Activated CD4-positive, alpha-beta T cell treated with anti-CD3 and anti-CD28 coated beads, Interleukin-2, amount 50 U/mL, for 1 hour (primary cell): ENCODE data around the gene WNK2.
"Not testable (repeated sequence)": the region's sequence is repeated elsewhere in the genome, so short reads cannot be mapped to it uniquely, and the experiment has no call there.

Source experiments
- DNase-seq: peaks from one replicate; pipeline ENCODE4 v3.0.0-alpha.2; 2020

The WNK2 gene

DNA sequence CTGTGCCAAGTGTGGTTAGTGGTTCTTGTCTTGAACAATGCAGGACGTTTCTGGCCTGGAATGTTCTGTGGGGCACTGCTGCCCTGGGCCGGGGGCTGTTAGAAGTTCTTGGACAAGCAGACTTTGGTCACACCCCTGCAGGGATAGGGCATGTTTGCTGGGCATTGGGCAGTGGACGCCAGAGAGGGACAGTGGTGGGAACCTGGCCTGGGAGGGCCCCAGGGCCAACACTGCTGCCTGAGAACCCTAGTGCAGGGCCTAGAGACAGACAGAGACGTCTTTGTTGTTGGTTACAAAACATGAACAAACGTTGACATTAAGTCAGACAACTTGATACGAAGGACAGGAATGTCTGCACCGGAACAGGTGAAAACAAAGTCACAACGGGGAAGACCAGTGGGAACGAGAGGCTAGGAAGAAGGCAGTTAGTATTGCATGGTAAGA lies 57.0 kb downstream of the WNK2 start:
- DNase-seq, result no peak

GRCh38 chr9:93243112-93243511 lies 59.2 kb downstream of the WNK2 start:
- no peak for DNase-seq

GRCh38 chr9:93244101-93244500 lies 60.2 kb downstream of the WNK2 start:
- DNase-seq, result no peak

DNA sequence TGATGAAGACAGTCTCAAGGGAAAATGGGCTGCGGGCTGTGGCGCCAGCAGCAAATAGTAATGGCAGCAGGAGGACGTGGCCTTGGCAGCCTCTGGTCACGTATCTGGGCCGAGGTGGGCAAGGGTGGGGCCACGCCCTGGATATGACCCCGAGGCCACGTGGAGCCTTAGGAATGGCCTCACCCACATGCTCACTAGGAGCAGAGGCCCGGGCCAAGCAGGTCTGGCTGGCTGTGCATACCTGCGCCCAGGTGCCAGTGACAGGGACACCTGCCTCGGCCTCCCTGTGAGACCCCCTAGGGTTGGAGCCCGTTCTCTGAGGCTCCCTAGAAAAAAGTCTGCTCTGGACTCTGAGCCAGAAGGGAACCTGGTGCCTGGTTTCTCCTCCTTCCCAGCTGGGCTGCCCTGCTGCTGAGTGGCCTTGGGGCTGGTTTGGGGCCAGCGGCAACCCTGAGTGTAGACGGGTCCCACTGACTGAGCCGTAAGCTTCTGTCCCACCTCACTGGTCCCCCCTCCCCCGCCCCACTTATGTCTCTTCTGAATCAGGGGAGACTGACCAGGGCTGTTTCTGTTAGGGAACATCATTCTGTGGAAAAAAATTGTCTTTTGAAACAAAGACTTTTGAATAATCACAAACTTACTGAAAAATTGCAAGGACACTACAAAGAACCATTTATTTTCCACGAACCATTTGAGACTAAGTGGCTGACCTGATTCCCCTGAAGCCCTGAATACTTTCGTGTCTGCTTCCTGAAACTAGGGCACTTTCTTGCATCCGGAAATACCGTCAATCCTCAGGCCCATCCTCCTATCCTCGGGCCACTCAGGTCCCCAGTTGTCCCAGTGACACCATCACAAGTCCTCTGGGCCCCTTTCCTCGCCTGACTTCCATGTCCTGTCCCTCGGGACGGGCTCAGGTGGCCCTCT lies 60.8 kb downstream of the WNK2 start:
- DNase-seq, result no peak

- DNase-seq, result no peak
Measured at GRCh38 chr9:93245437-93245970, 61.6 kb downstream of the WNK2 start.

DNA sequence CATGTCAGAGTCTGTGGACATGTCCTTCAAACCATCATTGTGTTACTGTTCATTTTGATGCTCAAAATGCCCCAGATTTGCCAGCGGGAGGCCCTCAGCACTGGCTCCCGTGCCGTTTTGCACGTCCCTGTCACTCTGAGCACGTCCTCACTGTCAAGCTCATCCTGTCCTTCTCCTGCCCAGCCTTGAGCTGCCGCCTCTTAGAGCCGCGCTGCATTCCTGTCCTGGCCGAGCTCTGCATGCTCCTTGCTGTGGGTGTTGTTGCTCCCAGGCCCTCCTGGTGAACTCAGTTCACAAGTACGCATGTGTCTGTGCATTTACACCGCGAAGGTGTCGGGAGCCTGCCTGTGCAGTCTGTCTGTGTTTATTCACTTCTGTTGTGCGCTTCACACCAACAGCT lies 62.2 kb downstream of the WNK2 start:
- no peak for DNase-seq

DNA sequence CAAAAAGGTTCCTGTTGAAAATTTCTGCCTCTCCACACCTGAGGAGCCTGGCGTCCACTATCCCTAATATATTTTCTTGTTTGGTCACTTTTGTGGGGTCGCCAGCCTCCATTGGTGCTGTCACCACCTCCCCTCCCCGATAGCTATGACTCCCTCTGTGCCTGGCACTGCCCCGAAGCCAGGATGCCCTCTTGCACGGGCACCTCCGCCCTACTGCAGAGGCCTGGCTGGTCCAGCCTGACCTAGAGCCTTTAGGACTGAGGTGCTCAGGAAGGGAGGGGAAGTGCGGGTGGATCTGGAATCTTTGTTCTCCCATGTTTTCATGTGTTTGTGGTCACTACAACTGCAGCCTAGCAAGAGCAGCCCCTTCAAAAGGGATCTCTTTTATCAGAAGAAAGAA lies 62.6 kb downstream of the WNK2 start:
- no peak for DNase-seq

GRCh38 chr9:93247099-93247865 lies 63.3 kb downstream of the WNK2 start:
- DNase-seq, result no peak

- DNase-seq, result no peak
Measured at GRCh38 chr9:93247892-93248291, 64.0 kb downstream of the WNK2 start.

DNA sequence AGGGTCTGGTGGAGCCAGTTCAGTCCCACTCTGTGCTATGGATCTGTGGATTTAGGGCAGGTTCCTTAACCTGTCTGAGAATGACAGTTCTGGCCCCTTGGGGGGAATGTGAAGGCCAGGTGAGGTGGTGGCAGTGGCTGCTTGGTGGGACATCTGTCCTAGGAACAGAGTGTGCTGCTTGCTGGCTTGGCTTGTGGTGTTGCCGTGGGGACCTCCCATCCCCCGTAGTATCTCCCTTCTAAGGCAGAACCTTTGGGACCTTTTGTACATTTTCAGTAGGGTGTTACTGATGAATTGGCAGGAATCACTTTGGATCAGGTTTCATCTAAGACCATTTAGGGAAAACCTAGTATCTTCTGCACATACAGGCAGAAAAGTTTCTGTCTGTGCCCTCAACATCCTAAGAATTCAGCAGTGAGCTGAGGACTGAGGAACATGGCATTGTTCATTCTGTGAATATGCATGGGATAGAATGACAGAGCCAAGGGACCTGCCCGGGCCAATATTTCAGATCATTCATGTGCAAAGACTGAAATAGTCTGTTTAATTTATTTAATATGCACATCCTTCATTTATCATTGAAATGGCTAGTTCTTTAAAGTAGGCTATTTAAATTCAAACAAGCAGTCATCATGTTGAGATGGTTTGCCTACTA lies 64.6 kb downstream of the WNK2 start:
- no peak for DNase-seq

- no peak for DNase-seq
Measured at GRCh38 chr9:93250185-93250584, 66.2 kb downstream of the WNK2 start.

DNA sequence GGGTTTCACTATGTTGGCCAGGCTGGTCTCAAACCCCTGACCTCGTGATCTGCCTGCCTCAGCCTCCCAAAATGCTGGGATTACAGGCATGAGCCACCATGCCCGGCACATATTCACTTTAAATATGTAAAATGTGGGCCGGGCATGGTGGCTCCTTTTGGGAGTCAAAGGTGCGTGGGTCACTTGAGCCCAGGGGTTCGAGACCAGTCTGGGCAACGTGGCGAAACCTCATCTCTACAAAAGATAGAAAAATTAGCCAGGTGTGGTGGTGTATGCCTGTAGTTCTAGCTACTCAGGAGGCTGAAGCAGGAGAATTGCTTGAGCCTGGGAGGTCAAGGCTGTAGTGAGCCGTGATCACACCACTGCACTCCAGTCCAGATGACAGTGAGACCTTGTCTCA lies 67.4 kb downstream of the WNK2 start:
- not testable (repeated sequence) for DNase-seq

- no peak for DNase-seq
Measured at GRCh38 chr9:93252116-93252780, 68.3 kb downstream of the WNK2 start.

DNA sequence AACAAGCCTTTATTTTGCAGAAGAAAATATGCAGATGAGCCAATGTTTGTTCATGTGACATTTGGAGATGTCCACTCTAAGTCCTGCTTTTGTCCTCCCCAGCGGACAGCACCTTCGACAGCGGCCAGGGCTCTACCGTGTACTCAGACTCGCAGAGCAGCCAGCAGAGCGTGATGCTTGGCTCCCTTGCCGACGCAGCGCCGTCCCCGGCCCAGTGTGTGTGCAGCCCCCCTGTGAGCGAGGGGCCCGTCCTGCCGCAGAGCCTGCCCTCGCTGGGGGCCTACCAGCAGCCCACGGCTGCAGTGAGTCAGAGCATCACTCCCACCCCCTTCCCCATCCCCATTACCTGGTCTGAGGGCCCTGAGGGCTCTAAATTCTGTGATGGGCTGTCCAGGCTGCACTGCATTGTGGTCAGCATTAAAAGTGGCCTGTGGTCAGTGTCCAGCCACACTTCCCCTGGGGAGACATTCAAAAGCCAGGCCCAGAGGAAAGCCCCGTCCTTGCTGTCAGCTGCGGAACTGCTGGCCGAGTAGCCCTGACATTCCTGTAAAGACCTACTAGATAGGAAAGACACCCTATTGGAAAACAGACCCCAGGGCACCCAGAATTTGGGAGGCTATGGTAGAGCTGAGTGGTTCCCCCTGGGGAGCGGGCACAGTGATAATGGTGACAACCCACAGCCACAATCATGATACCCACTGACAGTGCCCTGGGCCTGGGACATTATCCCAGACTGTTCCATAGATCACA lies 69.0 kb downstream of the WNK2 start:
- no peak for DNase-seq

DNA sequence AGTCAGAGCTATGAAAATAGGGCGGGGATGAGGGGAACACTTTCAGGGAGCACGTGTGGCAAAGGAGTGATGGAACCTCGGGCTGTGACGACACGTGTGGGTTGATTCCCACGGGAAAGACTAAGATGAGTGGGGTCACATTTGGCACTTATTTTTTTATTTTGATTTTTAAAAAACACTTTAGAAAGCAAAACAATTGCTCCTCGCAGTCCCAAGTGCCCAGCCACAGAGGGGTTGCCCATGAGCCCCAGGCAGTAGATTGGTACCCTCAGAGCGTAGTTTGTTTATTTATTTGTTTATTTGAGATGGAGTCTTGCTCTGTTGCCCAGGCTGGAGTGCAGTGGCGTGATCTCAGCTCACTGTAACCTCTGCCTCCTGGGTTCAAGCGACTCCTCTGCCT lies 69.7 kb downstream of the WNK2 start:
- no peak for DNase-seq

DNA sequence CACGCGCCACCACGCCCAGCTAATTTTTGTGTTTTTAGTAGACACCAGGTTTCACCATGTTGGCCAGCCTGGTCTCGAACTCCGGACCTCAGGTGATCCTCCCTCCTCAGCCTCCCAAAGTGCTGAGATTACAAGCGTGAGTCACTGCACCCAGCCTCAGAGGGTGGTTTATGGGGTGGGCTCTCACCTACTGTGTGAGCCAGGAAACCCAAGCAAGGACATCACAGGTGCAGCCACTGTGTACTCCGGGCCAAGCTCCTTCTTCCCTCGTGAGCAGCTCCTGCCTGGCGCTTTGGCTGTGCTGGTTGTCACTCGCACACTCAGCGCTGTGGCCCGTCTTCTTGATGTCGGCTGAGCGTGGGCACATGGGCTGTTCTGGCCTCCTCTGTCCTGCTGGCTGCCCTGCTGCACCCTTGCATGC lies 70.1 kb downstream of the WNK2 start:
- no peak for DNase-seq

GRCh38 chr9:93254806-93255493 lies 71.0 kb downstream of the WNK2 start:
- DNase-seq, result no peak

- DNase-seq, result no peak
Measured at GRCh38 chr9:93255494-93255867, 71.5 kb downstream of the WNK2 start.

DNA sequence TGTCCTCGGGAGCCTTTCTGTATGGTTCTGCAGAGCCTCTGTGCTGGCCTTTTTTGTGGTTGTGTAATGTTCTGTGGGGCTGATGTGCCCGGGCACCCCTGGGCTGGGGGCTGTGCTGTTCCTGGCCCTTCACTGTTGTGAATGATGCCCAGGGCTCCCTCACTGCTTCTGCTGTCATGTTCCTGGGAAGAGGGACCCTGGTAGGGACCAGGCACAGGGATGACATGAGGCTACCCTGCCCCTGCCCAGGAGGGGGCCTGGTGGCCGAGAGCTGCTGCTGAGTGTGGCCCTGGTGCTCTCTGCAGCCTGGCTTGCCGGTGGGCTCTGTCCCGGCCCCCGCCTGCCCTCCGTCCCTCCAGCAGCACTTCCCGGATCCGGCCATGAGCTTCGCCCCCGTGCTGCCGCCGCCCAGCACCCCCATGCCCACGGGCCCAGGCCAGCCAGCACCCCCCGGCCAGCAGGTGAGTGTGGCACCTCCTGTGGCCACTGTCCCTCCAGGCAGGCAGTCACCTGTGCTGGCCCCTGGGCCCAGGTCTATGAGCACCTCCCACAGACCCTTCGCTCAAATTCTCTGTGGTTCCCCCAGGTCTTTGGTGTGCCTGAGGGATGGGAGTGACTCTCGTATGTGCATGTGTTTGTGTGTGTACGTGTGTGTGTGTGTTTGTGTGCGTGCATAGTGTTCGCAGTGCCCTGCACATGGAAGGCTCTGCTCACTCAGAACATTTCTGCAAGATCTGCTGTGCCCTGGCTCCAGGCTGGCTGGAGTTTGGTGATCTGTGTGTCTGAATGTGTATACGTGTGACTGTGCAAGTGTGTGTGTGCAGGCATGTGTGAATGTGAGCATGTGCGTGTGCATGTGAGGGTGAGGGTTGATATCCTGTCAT lies 72.3 kb downstream of the WNK2 start:
- DNase-seq, result no peak
